ENCODE results near the gene ZNF804B. TPM values are rescaled to one million over a fixed set of nuclear protein-coding genes. Genes with fewer than 3 reads are reported as not detected.

ZNF804B gene
- 4.2 TPM for total RNA-seq

DNA sequence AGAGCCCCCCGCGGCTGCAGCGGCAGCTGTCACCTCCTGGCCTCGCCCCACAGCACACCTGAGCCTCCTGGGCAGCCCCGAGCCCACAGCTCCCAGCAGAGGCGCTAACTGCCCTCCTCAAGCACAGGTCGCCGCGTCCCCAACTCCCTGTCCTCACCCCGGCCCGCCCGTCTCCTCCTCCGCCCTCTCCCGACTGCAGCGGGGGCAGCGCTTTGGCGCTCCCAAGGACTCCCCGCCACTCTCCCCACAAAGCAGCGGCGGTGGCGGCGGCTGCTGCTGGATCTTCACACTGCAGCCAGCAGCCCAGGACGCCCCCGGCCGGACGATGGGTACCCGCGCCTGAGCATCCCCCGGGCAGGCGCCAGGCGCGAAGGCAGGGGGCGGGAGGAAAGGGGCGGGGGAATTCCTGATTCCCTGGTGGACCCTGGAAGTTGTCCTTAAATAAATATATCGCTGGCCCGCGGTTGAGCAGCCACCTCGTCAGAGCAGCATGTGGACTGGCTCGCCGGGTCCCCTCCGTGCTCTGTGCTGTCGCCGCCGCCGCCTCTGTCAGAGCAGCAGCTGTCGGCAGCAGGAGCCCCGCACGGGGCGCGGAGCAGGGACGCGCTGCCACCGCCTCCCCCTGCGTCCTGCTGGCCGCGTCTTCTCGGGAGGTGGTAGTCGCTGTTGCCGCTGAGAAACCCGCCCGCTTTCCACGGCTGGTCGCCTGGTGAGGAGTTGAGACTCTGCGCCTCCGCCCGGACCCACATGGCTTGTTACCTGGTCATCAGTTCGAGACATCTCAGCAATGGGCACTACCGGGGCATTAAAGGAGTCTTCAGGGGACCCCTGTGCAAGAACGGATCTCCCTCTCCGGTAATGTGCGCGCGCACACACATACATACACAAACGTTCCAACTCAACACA lies at the start of gene ZNF804B:
Gene ZNF804B (plus strand): TSS at position 471 of the 906 bp plus-strand sequence. CDS start 277 bp downstream, at position 748.
- peak; percentile 44 for DNase-seq

DNA sequence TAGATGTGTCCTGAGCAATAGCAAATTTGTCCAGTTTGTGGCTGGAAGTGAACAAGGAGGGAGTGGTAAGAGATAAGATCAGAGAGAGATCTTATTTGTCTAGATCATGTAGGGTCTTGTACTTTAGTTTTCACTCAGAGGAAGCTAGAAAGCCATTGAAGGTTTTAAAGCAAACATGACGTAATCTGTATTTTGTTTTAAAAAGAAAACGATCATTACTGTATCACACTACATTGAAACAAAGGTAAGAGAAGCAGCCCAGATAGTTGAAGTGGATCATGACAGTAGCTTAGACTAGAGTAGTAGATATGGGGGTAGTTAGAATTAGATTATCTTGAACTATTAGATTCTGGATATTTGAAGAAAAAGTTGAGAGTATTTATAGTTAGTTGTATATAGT lies 23.6 kb upstream of the ZNF804B start:
- no peak for DNase-seq

DNA sequence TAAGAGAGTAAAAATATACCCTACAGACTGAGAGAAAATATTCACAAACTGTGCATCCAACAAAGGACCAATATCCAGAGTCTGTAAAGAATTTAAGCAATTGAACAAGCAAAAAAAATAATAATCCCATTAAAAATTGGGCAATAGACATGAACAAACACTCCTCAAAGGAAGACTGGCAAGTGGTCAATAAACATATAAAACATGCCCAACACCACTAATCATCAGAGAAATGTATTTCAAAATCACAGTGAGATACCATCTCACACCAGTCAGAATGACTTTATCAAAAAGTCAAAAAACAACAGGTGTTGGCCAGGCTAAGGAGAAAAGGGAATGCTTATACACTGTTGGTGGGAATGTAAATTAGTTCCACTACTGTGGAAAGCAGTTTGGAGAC lies 21.9 kb upstream of the ZNF804B start:
- DNase-seq = no peak

DNA sequence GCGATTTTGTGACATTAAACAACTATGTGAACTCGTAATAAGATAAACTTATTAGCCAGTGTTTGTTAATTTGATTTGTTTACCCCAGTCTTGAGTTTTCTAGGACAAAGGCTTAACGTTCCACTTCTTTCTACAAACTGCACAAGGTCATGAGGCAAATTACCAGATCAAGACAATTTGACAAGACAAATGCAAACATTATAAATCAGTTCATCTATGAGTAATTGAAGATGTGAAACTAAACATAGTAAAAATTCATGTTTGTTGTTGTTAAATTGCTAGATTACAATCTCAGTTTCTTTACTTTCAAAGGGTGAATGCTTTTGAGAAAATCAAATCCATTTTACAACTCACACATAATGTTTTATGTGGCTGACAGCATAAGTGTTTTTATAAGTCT lies 13.4 kb upstream of the ZNF804B start:
- no peak for DNase-seq

DNA sequence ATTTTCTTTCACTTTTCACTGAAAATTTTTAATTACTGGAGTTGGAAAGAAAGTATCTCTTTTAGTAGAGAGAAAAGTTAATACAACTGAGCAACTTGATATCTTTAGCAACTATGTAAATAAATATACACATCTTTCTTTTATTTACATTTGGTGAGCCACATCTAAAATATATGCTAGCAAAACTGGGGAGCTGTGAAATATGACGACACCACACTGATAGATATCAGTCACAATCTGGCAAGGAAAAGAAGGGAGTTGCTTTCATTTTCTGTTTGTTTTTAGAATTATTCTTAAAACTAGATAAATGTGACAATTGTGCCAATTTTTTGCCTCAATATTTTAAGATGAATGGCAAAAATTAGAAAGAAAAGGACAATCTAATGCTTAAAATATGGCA lies 2.7 kb upstream of the ZNF804B start:
- no peak for DNase-seq

DNA sequence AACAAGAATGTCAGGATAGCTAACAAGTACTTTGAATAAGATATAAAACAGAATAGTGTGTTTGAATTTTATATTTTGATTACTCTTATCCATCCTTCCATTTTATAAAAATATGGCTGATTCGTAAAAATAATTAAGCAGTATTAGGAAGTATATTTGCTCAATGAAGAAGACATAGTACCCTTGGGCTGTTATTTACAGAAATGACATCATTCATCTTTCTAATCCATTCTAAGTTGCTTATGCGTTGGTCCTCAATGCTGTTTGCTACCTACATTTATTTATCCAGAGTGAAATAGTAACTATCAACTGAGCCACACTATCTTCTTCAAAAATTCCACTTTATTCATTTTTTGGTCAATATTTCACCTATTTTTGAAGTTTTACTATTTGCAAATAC lies 2.1 kb upstream of the ZNF804B start:
- DNase-seq = no peak

DNA sequence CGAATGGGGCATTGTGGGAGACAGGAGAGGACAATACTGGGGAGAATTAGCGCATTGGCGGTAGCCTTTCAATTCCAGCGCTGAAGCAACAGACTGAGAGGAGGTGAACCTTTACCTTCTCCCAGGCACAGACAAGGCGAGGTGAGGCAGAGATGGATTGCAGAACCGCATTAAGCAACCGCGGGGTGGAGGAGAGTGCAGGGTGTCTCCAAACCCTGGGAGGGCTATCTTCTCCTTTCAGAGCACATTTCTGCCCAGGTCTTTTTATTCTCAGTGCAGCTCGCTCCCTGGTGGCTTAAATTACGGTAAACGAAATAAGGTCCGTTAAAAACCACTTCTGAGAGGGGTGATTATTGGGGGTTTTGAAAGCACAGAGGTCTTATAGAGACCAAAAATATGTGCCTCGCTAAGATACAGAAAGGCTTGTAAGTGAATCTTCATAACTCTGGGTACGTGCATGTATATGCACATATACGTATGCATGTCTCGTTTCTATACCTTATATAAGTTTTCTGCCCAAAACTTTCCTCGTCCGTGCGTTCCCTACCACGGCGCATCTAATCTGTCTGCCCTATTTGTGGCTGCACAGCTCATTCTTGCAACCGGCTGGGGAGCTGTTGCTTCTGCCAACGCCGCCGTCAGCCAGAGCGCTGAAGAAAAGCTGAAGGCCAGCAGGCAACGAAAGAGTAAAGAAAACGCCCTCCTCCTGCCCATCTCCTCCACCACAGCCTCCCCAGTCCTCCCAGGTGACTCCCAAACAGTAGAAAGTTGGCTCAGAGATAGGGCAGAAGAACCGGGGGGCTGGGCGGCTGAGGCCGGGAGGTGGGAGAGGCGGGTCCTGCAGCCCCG lies 895 bp upstream of the ZNF804B start:
- DNase-seq = peak; percentile 44

DNA sequence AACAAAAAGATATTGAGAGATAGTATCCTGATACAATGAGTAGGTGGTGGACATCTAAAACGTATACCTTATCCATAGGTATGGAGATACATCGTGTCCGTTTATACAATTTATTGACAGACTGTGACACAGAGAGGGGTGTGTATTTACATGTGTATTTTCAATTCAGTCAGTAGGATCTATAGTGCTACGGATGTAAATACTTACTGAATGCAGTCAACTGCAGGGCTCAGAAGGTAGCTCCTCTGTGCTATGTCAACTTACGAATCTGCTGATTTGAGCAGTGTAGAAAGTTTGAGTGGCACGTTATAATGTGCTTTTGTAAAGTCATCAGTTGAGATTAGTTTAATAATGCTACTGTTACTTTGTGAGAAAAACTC lies 626 bp downstream of the ZNF804B start:
- DNase-seq = no peak

DNA sequence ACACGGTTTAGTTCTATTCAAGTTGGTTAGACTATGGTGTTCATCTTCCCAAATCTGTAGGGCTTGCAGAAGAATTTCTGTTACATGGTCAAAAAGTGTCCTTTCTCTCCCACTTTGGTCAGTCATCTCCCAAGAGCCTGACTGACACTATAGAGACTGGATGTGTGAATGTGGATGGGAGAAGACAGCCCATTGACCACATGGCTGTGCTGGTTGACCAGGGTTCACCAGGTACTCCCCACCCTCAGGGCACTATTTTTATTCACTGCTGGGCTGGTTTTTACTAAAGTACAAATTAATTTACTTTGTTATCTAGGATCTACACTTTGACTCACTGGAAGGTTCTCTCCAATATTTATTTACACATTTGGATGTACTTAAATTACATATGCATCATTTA lies 2.3 kb downstream of the ZNF804B start:
- no peak for DNase-seq

DNA sequence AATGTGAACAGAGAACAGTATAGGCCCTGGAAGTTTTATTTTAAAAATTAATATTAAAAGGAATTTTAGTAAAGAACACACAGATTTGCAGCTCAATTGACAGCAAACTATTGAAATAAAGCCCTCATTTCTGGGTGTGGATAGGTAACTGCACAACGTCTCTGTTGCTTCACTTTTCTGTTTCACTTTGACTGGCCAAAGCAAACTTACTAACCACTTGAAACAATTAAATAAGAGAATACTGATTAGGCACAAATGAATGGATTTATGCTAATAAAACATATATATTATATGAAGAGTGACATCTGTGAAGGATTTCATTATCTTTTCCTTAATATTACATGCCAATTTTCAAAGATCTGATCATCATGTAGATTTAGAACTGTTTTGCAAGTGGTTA lies 11.9 kb downstream of the ZNF804B start:
- no peak for DNase-seq

DNA sequence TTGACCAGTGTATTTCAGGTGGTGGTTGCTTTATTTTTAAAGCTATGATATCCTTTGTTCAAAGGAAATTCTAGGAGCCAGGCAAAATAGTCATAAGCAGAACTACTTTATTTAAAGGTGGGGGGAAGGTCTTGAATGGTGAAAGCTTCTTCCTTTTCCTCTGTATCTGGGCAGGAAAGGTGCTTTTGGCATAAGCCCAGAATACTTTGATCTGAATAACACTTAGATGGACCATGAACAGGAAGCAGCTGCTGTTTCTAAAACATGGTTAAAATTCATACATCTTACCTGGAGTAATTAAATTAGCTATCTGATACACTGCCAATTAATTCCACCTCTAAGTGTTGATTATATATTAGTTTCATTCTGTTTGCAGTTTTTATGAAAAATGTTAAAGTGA lies 13.3 kb downstream of the ZNF804B start:
- no peak for DNase-seq

DNA sequence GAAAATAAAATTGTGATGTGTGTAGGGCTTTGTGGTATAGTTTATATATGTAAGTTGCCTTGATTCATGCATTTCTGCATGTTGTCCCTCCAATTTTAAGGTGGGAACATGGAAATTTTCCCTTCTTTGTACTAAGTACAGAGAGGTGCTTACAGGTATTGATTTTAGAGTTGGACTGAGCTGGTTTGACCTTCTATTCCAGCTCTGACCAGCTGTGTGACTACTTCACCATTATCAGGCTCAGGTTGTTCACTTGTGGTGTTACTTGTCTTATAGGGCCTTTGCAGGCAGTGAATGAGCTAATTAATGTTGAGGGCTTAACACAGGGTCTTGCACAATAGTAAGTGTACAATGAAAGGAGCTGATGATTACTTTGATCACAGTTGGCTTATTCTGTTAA lies 16.3 kb downstream of the ZNF804B start:
- DNase-seq = no peak

DNA sequence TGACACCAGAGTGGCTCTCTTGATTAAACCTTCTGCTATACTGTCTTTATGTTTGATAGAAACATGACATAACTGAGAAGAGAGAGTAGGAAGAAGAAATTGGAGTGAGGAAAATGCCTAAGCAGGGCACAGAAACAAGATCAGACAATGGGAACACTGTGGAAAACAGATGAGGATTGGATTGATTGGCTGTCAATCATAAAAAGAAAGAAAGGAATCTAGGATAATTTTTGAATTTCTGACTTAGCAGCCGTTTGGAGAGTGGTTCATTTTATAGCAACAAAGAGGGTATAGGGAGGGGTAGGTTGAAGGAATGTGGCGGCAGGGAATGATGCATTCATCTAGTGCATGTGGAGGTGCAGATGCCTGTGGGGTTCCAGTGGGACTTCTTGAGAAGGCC lies 28.3 kb downstream of the ZNF804B start:
- DNase-seq = no peak

DNA sequence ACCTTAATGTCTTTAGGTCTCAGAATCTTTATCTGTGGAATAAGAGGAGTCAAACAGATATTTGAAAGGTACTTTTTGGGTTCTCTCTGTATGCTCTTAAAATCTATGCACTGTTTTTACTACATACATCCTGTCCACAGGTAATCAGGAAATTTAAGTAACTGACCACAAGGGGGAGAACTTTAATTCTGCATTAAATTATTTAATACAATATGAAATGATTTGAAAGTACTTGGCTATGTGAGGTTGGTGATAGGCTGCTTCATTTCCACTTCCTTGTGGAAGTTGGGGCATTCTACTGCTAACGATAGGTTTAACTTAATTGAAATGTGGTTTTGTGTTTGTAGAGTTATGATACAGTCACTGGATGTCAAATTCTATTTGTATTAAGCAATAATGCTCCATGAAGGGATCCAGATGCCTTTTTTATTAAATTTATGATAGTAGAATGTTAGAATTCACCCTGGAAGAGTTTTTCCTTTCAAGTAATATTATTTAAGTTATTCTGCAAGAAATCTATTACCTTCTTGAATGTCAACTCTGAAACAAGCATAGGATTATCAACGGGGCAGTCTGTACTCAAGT lies 30.1 kb downstream of the ZNF804B start:
- DNase-seq = no peak

DNA sequence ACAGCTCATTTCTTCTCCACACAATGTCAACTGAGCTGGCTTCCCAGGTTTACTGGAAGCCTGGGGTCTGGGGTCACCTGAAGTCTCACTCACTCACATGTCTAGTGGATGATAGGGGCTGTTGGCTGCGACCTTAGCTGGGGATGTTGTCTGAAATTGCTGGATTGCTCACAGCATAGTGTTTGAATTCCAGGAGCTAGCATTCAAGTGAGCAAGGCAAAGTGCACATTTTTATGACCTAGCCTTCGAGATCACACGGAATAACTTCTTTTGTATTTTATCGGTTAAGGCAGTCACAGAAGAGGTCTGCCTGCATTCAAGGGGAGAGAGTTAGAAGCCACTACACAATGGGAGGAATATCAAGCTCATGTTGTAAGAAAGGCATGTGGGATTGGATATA lies 32.4 kb downstream of the ZNF804B start:
- no peak for DNase-seq

DNA sequence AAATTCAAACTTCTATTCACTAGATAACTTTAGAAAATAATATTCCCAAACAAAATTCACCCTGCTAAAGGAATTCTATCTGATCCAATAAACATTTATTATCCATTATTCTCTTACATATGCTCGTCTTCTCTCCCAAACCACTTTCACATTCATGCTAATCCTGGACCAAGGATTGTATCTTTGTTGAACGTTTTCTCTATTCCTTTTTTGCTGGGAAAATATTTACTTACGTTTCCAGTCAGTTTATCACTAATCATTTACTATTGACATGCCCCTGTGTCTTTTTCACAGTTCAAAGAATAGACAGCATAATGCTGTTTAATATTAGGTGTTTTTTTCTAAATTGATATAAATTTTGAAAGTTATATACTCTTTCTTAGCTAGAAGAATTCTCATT lies 32.9 kb downstream of the ZNF804B start:
- no peak for DNase-seq

DNA sequence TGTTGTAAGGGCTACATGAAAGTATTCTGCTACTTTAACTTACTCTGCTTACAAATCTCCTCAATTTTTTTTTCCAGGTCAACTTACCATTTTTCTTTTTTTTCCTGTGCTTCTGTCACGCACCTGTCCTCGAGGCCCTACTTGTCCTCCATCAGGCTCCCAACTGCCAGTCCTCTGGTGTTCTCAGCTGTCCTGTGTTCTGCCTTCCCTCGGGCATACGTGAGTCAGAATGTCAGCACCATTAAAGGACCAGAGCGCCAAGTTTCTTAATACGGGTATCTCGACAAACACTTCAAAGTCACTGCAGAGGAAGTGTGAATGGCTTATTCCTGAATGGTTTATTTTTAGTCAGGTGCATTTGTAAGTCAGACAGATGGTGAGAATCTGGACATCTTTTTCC lies 36.1 kb downstream of the ZNF804B start, which contains the start of gene TEX47:
Gene TEX47 (minus strand): TSS at position 185 of the 400 bp plus-strand sequence. CDS start 795 bp downstream, outside the sequence.
- peak; percentile 14 for DNase-seq

DNA sequence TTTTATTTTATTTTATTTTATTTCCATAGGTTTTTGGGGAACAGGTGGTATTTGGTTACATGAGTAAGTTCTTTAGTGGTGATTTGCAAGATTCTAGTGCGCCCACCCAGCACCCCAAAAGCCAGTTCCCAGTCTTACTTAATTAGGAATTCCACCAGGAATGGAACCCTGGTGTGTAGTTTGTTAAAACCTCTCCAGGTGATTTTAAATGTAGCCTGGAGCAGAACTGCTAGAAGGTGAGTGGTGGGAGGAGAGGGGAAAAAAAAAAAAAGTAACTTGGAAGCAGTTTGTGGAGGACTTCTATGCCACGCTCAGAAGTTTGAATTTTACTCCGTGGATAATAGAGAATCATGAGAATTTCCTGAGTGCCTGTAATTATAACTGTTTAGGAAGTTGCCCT lies 41.5 kb downstream of the ZNF804B start:
- DNase-seq = no peak

DNA sequence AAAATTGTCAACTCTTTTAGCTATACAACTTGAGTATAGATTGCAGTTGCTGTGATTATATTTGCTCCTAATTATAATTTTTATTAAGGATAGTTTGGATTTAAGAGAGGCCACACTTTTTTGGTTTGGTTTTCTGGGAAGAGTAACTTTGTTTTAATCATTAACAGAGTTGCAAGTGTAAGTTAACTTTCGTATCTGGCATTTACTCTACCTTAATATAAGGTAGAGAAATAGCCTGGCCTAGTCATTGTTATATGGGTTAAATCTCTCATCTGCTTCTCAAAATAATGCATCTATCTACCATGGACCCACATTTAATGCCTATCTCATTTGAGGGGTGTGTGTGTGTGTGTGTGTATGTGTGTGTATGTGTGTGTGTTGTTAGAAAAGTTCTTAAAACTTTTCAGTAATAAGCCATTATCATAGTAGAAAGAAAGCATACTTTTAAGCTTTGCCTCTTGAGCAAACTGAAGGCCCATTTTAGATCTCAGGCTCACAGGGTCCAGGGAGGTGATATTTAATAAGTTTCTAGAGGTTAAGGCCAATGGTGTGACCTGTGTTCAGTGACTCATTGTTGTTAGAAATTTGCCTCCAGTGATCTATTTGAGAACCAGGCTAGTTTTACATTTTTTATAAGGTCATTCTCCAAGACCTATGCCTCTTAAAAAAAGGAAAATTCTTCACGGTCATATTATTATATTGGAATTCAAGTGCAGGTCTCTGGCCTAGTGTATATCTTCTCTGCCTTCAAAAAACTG lies 47.0 kb downstream of the ZNF804B start:
- no peak for DNase-seq

DNA sequence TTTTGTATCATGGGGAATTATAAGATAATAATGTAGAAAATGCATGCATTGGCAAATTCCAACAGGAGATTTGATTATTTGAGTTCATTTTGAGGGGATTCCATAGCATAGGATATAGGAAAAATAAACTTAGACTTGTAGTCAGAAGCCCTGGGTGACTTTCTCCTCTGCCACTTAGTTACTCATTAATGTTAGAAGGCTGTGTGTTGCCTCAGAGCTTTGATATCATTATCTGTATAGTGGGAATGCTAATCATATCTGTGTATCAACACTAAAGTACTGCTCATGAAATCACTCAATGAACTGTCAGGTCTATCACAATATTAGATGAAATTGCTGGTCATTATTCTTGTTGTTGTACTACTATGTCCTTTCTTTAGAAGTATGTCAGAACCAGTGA lies 59.1 kb downstream of the ZNF804B start:
- no peak for DNase-seq

DNA sequence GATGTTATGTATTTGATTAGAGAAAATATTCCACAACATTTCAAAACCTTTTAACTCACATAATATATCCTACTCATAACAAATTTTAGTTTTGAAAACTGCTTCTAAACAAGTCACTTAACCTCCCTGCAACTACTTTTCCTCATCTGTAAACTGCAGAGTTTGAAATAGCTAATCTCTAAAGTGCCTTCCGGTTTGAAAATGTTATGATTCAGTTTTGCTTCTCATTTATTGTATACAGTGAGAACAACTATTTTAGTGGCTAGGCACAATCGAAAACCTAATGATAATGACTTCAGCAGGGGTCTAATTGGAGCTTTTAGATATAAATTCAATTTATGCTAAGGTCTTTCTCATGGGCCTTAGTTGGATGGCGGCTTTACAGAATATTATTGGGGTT lies 66.7 kb downstream of the ZNF804B start:
- DNase-seq = no peak

DNA sequence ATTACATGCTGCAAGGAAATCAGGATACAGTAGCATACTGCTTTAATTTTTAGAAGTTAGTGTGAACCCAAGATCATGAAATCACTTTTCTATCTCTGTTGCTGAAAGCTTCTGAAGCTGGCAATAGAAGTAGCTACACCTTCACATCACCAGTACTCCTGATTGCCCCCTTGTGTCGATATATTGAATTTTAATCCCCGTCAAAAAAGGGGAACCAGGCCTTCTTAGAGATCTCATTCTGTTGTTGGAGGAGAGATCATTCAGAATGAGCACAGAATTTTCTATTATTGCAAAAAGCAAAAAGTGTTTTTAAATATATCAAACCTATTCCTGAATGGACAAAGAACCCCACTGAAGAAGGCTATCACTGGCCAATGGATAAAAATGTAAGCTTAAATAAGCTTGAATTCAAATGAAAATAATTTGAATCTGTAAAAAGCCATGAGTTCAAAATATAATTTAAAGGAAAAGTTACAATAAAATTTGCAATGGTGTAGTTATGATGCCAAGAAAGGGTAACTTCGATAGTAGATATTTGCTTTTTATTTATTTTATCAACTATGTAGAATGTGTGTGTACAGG lies 75.7 kb downstream of the ZNF804B start:
- no peak for DNase-seq

Measured in occipital lobe (tissue), 2 donors.